Skeletal muscle satellite cell (primary cell): ENCODE results near the gene DDX23.
"Not testable (repeated sequence)": the region's sequence is repeated elsewhere in the genome, so short reads cannot be mapped to it uniquely, and the experiment has no call there.

ENCODE experiments used
- H3K27me3 ChIP-seq: 2 replicates; pipeline ENCODE4 v1.7.0; 2013; ENCODE audit warnings: low read length; ENCODE audit not compliant: control insufficient read depth, insufficient read depth
- H3K36me3 ChIP-seq: 2 replicates; pipeline ENCODE4 v1.7.0; 2013; ENCODE audit warnings: mild to moderate bottlenecking, control low read depth, low read length; ENCODE audit not compliant: insufficient read depth
- H3K4me1 ChIP-seq: 2 replicates; pipeline ENCODE4 v1.7.0; 2013; ENCODE audit warnings: low read length; ENCODE audit not compliant: control insufficient read depth, insufficient read depth
- H3K4me2 ChIP-seq: 2 replicates; pipeline ENCODE4 v1.7.0; 2013; ENCODE audit warnings: mild to moderate bottlenecking, low read length
- H3K4me3 ChIP-seq: 2 replicates; pipeline ENCODE4 v1.7.0; 2013; ENCODE audit warnings: low read length
- H3K9ac ChIP-seq: 2 replicates; pipeline ENCODE4 v1.7.0; 2013; ENCODE audit warnings: mild to moderate bottlenecking, low read depth, low read length, moderate library complexity
- H3K9me3 ChIP-seq: replicated peaks from 2 replicates; pipeline ENCODE4 v1.7.0; 2013; ENCODE audit warnings: mild to moderate bottlenecking, control low read depth, low read length

DDX23 gene

DNA sequence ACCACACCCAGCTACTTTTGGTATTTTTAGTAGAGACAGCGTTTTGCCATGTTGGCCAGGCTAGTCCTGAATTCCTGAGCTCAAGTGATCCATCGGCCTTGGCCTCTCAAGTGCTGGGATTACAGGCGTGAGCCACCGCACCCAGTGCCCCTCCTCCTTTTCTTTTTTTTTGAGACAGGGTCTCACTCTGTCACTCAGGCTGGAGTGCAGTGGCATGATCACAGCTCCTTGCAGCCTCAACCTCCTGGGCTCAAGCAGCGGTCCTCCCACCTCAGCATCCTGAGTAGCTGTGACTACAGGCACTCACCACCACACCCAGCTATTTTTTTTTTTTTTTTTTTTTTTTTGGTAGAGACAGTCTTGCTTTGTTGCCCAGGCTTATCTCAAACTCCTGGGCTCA lies 8.3 kb upstream of the DDX23 start:
- H3K9ac ChIP-seq, H3K9me3 ChIP-seq, H3K4me2 ChIP-seq, H3K4me1 ChIP-seq, H3K4me3 ChIP-seq, H3K36me3 ChIP-seq: not testable (repeated sequence)
- H3K27me3 ChIP-seq: peaks cover 51% of the 10 kb centered on the region

DNA sequence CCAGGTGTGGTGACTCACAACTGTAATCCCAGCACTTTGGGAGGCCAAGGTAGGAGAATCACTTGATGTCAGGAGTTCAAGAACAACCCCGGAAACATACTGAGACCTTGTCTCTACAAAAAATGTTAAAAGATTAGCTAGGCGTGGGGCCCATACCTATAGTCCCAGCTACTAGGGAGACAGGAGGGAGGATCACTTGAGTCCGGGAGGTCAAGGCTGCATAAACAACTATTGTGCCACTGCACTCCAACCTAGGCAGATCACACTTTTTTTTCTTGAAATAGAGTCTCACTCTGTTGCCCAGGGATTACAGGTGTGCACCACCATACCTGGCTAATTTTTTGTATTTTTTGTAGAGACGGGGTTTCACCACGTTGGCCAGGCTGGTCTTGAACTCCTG lies 7.6 kb upstream of the DDX23 start:
- H3K4me1 ChIP-seq: no peaks in the 10 kb centered on the region

DNA sequence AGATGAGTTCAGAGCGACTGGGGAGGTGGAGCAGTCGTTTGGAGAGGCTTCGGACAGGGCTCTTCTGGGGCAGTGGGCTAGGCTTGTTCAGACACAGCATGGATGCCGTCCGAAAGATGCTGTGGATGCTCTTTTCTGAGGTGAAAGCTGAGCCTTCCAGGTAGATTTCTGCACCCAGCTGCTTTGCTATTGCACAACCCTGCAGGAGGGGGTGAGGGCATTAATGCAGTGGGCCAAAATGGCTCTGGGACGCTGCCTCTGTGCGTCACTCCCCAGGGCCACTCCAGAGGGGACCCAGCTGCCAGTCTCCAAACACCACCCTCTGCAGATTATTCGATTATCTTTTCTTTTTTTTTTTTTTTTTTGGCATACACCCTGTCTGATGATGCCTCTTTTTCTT lies 6.1 kb upstream of the DDX23 start:
- H3K9me3 ChIP-seq: no peaks in the 10 kb centered on the region
- H3K27me3 ChIP-seq: peaks cover 29% of the 10 kb centered on the region
- no peaks in the 10 kb centered on the region for H3K36me3 ChIP-seq
- H3K4me3 ChIP-seq: no peak overlapping the region
- no peak overlapping the region for H3K4me2 ChIP-seq
- peaks cover 1% of the 10 kb centered on the region for H3K4me1 ChIP-seq
- no peak overlapping the region for H3K9ac ChIP-seq

More for the DNA sequence above, 7.6 kb upstream of the DDX23 start:
- H3K9me3 ChIP-seq: no peaks in the 10 kb centered on the region
- H3K9ac ChIP-seq: no peak overlapping the region
- no peaks in the 10 kb centered on the region for H3K36me3 ChIP-seq
- H3K4me2 ChIP-seq: no peak overlapping the region
- no peak overlapping the region for H3K4me3 ChIP-seq
- peaks cover 45% of the 10 kb centered on the region for H3K27me3 ChIP-seq

DNA sequence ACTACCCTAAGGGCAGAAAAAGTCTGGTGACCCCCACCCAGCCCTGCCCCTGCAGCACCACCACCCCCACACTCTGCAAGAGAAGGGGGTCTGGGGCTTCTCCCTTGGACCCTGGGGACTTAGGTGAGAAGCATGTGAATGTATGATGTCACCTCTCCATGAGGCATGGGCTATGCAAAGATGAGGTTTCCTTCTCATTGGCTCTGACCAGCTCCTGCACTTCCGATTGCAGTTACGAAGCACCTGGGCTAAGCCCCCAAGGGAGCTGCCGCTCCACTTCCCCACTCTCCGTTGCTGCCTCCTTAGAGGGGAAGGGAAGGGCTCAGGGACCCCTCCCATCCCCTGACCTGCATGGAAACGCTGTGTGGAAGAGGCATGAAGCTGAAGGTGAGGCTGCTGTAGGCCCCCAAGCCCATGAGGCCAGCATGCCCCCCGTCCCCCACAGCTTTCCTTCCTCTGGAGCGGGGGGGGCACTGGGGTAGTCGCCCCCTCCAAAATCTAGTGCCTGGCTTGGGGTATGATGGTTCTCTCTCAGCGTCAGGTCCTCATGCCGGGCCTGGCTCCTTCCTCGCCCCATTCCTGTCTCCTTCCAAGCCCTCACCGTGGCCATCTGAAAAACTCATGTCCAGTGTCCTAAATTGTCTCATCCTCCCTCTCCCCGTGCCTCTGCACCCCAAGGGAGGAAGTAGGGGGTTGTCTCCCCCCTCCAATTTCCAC lies 5.5 kb upstream of the DDX23 start:
- H3K4me3 ChIP-seq: no peak overlapping the region
- H3K9ac ChIP-seq: no peak overlapping the region
- peaks cover 23% of the 10 kb centered on the region for H3K27me3 ChIP-seq
- peaks cover 7% of the 10 kb centered on the region for H3K4me1 ChIP-seq
- no peaks in the 10 kb centered on the region for H3K9me3 ChIP-seq
- H3K36me3 ChIP-seq: no peaks in the 10 kb centered on the region
- no peak overlapping the region for H3K4me2 ChIP-seq

DNA sequence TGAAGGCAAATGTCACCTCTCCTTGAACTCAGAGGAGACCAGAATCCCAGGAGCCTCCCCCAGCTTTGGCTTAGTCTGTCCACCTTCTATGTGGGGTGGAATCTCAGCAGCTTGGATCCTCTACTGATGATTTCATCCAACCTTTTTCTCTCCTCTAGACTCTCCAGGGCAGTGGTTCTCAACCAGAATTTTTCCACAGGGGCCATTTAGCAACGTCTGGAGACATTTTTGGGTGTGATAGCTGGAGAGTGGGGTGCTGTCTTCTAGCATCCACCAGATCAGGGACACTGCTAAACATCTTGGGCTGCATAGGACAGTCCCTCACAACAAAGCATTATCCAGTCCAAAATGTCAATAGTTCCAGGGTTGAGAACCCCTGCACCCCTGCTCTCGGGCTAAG lies 4.4 kb upstream of the DDX23 start:
- Histone ChIP-seq H3K4me3 (no peak overlapping the region), H3K27me3 (peaks cover 13% of the 10 kb centered on the region), H3K9ac (no peak overlapping the region), H3K4me2 (no peak overlapping the region), H3K9me3 (no peaks in the 10 kb centered on the region), H3K4me1 (peaks cover 9% of the 10 kb centered on the region), H3K36me3 (no peaks in the 10 kb centered on the region)

DNA sequence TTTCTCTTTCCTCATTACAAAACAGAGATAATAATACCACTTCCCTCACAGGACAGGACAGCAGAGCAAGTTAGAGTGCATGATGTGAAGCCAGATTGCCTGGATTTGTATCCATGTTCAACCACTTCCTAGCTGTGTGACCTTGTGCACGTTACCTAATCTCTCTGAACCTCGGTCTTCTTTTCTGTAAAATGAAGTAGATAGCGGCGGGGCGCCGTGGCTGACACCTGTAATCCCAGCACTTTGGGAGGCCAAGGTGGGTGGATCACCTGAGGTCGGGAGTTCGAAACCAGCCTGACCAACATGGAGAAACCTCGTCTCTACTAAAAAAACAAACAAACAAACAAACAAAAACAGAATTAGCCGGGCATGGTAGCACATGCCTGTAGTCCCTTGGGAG lies 3.0 kb upstream of the DDX23 start:
- not testable (repeated sequence) for H3K9me3 ChIP-seq, H3K27me3 ChIP-seq, H3K36me3 ChIP-seq, H3K4me2 ChIP-seq, H3K4me3 ChIP-seq, H3K9ac ChIP-seq
- peaks cover 20% of the 10 kb centered on the region for H3K4me1 ChIP-seq

DNA sequence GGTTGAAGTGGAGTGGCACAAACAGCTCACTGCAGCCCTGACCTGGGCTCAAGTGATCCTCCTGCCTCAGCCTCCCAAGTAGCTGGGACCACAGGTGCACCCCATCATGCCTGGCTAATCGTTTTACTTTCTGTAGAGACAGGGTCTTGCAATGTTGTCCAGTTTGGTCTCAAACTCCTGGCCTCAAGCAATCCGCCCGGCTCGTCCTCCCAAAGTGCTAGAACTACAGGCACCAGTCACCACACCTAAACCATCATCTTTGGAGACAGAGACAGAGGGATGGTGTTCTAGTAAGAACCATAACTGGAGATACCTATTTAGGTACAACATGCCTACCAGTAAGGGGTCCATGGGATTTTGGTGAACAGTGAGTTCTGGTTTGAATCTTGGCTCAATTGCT lies 2.5 kb upstream of the DDX23 start:
- Histone ChIP-seq H3K9me3 (no peaks in the 10 kb centered on the region), H3K27me3 (peaks cover 7% of the 10 kb centered on the region), H3K4me2 (no peak overlapping the region), H3K4me3 (no peak overlapping the region), H3K9ac (no peak overlapping the region), H3K36me3 (no peaks in the 10 kb centered on the region), H3K4me1 (peaks cover 20% of the 10 kb centered on the region)

DNA sequence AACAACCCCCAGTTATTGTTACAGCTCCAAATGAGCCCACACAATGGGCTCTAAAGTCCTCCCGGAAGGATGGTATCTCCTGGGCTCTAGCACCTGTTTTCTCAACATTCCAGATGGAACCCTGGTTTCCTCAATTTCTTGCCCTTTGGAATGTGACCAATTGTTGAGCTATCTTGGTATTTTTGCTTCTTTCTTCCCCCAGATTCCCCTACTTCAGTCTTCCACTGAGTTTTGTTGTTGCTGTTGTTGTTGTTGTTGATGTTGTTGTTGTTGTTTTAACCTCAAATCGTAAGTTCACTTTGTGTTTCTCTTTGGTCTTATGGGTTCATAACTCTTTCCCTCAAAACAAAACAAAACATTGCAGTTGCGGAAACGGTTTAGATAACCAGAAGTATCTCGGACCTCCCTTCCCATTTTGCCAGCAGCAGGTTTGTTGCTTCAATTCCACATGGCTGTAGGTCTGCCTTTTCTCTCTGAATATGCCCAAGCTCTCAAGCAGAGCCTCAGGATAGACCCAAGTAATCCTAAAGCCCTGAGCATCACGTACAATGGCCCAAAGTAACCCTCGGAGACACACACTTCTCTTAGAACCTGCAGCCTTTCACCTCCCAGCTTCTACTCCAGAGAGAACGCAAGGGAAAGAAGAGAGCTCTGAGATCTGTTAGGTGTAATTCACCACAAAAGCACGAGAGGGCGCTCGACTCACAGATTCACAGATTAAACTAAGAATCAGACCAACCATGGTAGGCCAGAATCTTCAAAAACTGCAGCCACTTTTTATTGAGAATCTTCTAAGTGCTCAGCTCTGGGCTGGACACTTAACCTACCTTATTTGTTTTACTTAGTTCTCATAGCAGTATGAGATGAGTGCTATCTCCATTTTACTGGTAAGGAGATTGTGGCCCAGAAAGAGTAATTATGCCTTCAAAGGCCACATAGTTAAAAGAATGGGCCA lies 1.0 kb upstream of the DDX23 start:
- Histone ChIP-seq H3K4me1 (peaks cover 20% of the 10 kb centered on the region), H3K9me3 (no peaks in the 10 kb centered on the region), H3K4me2 (peak overlapping the region; percentile 76), H3K27me3 (peaks cover 7% of the 10 kb centered on the region), H3K9ac (peak overlapping the region; percentile 64), H3K4me3 (peak overlapping the region; percentile 70), H3K36me3 (no peaks in the 10 kb centered on the region)

DNA sequence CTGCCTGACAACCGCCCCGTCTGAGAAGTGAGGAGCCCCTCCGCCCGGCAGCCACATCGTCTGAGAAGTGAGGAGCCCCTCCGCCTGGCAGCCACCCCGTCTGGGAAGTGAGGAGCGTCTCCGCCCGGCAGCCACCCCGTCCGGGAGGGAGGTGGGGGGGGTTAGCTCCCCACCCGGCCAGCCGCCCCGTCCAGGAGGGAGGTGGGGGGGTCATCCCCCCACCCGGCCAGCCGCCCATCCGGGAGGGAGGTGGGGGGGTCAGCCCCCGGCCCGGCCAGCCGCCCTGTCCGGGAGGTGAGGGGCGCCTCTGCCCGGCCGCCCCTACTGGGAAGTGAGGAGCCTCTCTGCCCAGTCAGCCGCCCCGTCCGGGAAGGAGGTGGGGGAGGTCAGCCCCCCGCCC lies 9.9 kb downstream of the DDX23 start:
- not testable (repeated sequence) for H3K4me2 ChIP-seq, H3K9ac ChIP-seq, H3K9me3 ChIP-seq, H3K4me1 ChIP-seq, H3K27me3 ChIP-seq, H3K4me3 ChIP-seq
- H3K36me3 ChIP-seq: peaks cover 51% of the 10 kb centered on the region

DNA sequence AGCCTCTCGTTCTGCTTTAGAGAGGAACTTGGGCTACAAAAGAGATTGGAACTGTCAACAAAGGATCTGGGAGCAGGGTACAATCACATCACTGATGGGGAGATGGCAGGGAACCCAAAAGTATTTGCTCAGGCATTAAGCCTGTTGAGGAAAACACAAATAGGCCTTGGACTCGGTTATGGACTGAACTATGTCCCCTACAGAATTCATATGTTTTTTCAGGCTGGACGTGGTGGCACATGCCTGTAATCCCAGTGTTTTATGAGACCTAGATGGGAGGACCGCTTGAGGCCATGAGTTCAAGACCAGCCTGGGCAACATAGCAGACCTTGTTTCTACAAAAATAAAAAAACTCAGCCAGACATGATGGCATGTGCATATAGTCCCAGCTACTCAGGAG lies 13.9 kb downstream of the DDX23 start:
- Histone ChIP-seq H3K4me1 (no peaks in the 10 kb centered on the region), H3K9me3 (no peaks in the 10 kb centered on the region), H3K36me3 (peaks cover 55% of the 10 kb centered on the region), H3K4me3 (no peak overlapping the region), H3K27me3 (no peaks in the 10 kb centered on the region), H3K9ac (no peak overlapping the region), H3K4me2 (no peak overlapping the region)

DNA sequence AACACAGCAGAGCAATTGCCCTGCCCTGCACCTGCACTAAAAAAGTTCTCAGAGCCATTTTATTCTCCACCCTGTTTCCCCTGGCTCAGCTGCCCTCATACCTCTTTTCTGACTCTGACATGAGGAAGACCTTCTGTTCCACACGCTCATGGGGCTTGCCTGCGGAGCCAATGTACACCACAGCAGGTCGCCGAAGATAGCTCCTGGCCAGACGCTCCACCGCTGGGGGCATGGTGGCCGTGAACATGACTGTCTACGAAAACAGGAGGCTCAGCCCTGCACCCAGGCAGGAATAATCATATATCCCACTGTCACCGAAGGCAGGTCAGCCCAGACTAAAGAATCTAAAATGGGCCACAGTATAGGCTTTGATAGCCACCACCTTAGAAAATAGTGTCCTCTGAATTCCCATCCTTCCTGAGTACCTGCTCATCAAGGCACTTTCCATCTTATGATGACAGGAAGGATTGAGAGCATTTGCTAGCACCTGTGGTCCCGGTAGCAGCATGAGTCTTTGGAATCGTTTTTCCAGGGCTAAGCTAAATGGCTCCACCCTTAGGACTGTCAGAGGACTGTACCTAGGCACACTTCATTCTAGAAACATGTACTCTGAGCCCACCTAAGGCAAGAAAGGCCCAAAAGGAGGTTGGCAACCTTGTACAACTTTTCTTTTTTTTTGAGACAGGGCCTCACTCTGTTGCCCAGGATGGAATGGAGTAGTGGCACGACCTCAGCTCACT lies 19.5 kb downstream of the DDX23 start:
- Histone ChIP-seq H3K36me3 (peaks cover 86% of the 10 kb centered on the region), H3K4me2 (no peak overlapping the region), H3K9ac (no peak overlapping the region)

More for the DNA sequence above, 19.5 kb downstream of the DDX23 start:
- Histone ChIP-seq H3K4me3 (no peak overlapping the region), H3K9me3 (no peaks in the 10 kb centered on the region), H3K4me1 (no peaks in the 10 kb centered on the region), H3K27me3 (no peaks in the 10 kb centered on the region)
